Mammary epithelial cell (primary cell): ENCODE results near the gene TMEM82.

ENCODE experiments used
- EZH2 ChIP-seq: IDR thresholded peaks from 2 replicates; pipeline ENCODE4 v1.6.1; 2012; ENCODE audit warnings: low read length, inconsistent platforms, borderline replicate concordance
- TF ChIP-seq, protein P1 (sequence below), 2 donors: IDR thresholded peaks in 1 of 2; conservative IDR thresholded peaks in 1 of 2; 2 replicates each; pipeline ENCODE4 v1.5.1; 2011 to 2012; ENCODE audit warnings: inconsistent platforms in 2 of 2, low read length in 2 of 2, mild to moderate bottlenecking in 2 of 2, control low read depth in 1 of 2, low read depth in 1 of 2; ENCODE audit not compliant: insufficient read depth in 1 of 2; ENCODE audit errors: extremely low read depth in 1 of 2

DNA sequence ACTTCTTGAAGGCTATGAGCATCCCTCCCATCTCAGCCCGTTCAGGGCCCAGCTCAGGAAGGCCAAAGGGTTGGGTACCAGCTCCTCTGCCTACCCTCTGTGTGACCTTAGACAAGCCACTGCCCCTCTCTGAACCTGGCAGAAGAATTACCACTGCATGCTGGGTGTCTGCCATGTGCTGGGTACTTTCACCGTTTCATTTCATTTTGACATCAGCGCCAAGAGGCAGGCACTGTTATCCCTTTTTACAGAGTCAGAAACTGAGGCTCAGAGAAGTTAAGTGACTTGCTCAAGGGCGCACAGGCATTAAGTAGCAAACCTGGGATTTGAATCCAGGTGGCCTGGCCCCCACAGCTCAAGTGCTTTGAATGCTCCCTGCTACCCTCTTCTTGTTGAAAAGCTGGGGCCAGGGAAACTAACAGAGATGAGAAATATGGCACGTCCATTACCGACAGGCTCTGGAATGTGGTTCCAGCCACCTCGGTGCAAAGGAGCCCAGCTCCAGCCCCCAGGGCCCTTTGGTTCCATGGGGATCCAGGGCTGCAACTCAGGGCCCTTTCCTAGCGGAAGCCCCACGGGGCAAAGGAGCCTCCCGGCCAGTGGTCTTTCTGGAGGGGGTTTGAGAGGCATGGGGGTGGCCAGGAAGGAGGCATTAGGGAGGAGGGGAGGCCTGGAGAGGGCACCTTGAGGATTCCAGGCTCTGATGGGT lies 6.5 kb downstream of the TMEM82 start:
- TF ChIP-seq, protein P1, sequence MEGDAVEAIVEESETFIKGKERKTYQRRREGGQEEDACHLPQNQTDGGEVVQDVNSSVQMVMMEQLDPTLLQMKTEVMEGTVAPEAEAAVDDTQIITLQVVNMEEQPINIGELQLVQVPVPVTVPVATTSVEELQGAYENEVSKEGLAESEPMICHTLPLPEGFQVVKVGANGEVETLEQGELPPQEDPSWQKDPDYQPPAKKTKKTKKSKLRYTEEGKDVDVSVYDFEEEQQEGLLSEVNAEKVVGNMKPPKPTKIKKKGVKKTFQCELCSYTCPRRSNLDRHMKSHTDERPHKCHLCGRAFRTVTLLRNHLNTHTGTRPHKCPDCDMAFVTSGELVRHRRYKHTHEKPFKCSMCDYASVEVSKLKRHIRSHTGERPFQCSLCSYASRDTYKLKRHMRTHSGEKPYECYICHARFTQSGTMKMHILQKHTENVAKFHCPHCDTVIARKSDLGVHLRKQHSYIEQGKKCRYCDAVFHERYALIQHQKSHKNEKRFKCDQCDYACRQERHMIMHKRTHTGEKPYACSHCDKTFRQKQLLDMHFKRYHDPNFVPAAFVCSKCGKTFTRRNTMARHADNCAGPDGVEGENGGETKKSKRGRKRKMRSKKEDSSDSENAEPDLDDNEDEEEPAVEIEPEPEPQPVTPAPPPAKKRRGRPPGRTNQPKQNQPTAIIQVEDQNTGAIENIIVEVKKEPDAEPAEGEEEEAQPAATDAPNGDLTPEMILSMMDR (conservative IDR thresholded peaks at IDR 0.05 in 1 of 2, IDR thresholded peaks at IDR 0.05 in 1 of 2; ENCODE audit: extremely low read depth in 1 of 2, insufficient read depth in 1 of 2, low read depth in 1 of 2, low read length in 2 of 2), result no peak
- no peak for TF ChIP-seq EZH2
